Measurements from ENCODE around the gene GNS. TPM values are rescaled to one million over a fixed set of nuclear protein-coding genes. Genes with fewer than 3 reads are reported as not detected.

Gene GNS
- total and polyA plus RNA-seq, 2 donors (not counting 3 experiments of a cell fraction or from before 2014, with no cell fraction given) = 107 to 142 TPM

DNA sequence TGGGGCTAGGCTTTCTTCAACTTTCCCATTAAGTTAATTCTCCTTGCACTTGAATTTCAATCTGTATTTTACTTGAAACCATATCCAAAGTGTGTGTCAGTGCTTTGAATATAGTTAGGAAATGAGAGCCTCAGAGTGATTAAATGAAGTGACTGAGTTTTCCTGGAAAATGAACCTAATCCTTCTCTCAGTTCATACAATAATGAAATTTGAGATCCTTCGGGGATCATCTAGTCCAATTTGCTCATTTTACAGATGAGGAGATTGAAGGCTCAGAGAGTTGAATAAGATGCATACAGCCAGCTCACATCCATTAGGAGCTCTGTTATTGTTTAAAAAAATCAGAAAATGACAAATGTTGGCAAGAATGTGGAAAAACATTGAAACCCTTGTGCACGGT, 47.0 kb upstream of the GNS start:
- H3K27ac ChIP-seq (ENCODE audit: insufficient read depth, low read depth, low read length) = no peak overlapping the region
- H3K9me1 ChIP-seq (replicated peaks; ENCODE audit: control insufficient read depth, extremely low read depth, insufficient read depth, low read length) = no peaks in the 10 kb centered on the region
- H3K36me3 ChIP-seq (ENCODE audit: control insufficient read depth in 2 of 2, extremely low read depth in 1 of 2, insufficient read depth in 2 of 2, low read length in 2 of 2) = no peaks in the 10 kb centered on the region
- no peak for FAIRE-seq
- POLR2A ChIA-PET = no interaction called here
- no peaks in the 10 kb centered on the region for H3K4me1 ChIP-seq (ENCODE audit: control insufficient read depth, extremely low read depth, insufficient read depth, low read length)
- TF ChIP-seq POLR2AphosphoS5 (IDR thresholded peaks at IDR 0.05; ENCODE audit: insufficient read depth, low read depth, low read length) (no peak), EZH2 (IDR thresholded peaks at IDR 0.05; ENCODE audit: borderline replicate concordance, low read depth, low read length, severe bottlenecking) (no peak), FOS (IDR thresholded peaks at IDR 0.05; ENCODE audit: borderline replicate concordance, insufficient read depth, low read length) (no peak), MYC (IDR thresholded peaks at IDR 0.05; ENCODE audit: low read depth, low read length) (no peak), POLR2A (IDR thresholded peaks at IDR 0.05; ENCODE audit: low read depth, low read length) (no peak), GATA2 (IDR thresholded peaks at IDR 0.05; ENCODE audit: insufficient read depth, insufficient read length, low read depth, low read length) (no peak), JUN (IDR thresholded peaks at IDR 0.05; ENCODE audit: borderline replicate concordance, insufficient read depth, insufficient read length, low read depth) (no peak)
- TF ChIP-seq, protein P1, sequence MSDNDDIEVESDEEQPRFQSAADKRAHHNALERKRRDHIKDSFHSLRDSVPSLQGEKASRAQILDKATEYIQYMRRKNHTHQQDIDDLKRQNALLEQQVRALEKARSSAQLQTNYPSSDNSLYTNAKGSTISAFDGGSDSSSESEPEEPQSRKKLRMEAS (IDR thresholded peaks at IDR 0.05; ENCODE audit: insufficient read depth, insufficient read length) = no peak
- TF ChIP-seq, protein P2, sequence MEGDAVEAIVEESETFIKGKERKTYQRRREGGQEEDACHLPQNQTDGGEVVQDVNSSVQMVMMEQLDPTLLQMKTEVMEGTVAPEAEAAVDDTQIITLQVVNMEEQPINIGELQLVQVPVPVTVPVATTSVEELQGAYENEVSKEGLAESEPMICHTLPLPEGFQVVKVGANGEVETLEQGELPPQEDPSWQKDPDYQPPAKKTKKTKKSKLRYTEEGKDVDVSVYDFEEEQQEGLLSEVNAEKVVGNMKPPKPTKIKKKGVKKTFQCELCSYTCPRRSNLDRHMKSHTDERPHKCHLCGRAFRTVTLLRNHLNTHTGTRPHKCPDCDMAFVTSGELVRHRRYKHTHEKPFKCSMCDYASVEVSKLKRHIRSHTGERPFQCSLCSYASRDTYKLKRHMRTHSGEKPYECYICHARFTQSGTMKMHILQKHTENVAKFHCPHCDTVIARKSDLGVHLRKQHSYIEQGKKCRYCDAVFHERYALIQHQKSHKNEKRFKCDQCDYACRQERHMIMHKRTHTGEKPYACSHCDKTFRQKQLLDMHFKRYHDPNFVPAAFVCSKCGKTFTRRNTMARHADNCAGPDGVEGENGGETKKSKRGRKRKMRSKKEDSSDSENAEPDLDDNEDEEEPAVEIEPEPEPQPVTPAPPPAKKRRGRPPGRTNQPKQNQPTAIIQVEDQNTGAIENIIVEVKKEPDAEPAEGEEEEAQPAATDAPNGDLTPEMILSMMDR (IDR thresholded peaks at IDR 0.05; ENCODE audit: extremely low read depth in 1 of 2, insufficient read depth in 1 of 2, low read depth in 1 of 2, low read length in 2 of 2) = no peak
- no peak overlapping the region for H2AFZ ChIP-seq (ENCODE audit: low read depth, low read length)
- intact Hi-C loops (cut with micrococcal nuclease) (no loop called here), dilution Hi-C loops (cut with MboI; ENCODE audit: extremely low pct_ligation_motif_present, low sequenced_read_pairs) (no loop called here)
- no peaks in the 10 kb centered on the region for H3K79me2 ChIP-seq (ENCODE audit: control insufficient read depth, insufficient read depth, low read length)
- no peaks in the 10 kb centered on the region for H4K20me1 ChIP-seq (replicated peaks; ENCODE audit: control insufficient read depth, extremely low read depth, insufficient read depth, low read length)
- no TSS peak for BruUV-seq (replicated peaks)
- H3K9ac ChIP-seq (replicated peaks; ENCODE audit: extremely low read depth, insufficient read depth, low read length) = no peak overlapping the region
- CTCF ChIA-PET = interaction anchor here (1.5 to 2.8 kb wide), 3 partner anchors 9 to 315 kb away, joined by 3 to 18 read pairs (median 5); partner anchors contain the start of gene WIF1
- no peak overlapping the region for H3K4me3 ChIP-seq (replicated peaks in 1 of 3; ENCODE audit: insufficient read depth in 1 of 3, low read depth in 1 of 3, low read length in 3 of 3)
- no peak overlapping the region for H3K4me2 ChIP-seq (ENCODE audit: insufficient read depth, low read length)
- H3K27me3 ChIP-seq (ENCODE audit: control insufficient read depth in 2 of 2, insufficient read depth in 2 of 2, low read length in 2 of 2) = no peaks in the 10 kb centered on the region
- H3K9me3 ChIP-seq (replicated peaks; ENCODE audit: control insufficient read depth, insufficient read depth, low read length) = no peaks in the 10 kb centered on the region
- no peak for DNase-seq (ENCODE audit: low read depth, low spot score)

Measured in endothelial cell of umbilical vein (primary cell).